HG02798 (cell line): ENCODE results near the gene CDH12.
"Not testable (repeated sequence)": the region's sequence is repeated elsewhere in the genome, so short reads cannot be mapped to it uniquely, and the experiment has no call there.

ENCODE experiments used
- ATAC-seq: cut with Tn5 transposase; IDR thresholded peaks from one replicate; pipeline ENCODE4 v1.9.1; 2021; ENCODE audit warnings: mild to moderate bottlenecking; ENCODE audit not compliant: unreplicated experiment, poor library complexity

Gene CDH12

GRCh38 chr5:22776285-22776684 lies 76.9 kb downstream of the CDH12 start:
- no peak for ATAC-seq

- not testable (repeated sequence) for ATAC-seq
These were observed 78.9 kb downstream of the CDH12 start for GRCh38 chr5:22774214-22774613.

- ATAC-seq, result no peak
These were observed 88.4 kb downstream of the CDH12 start for GRCh38 chr5:22764736-22765135.

GRCh38 chr5:22757776-22758175 lies 95.4 kb downstream of the CDH12 start:
- no peak for ATAC-seq

GRCh38 chr5:22754155-22754554 lies 99.0 kb downstream of the CDH12 start:
- ATAC-seq, result no peak

- ATAC-seq, result no peak
These were observed 101.6 kb downstream of the CDH12 start for GRCh38 chr5:22751536-22751935.

- no peak for ATAC-seq
These were observed 116.6 kb downstream of the CDH12 start for GRCh38 chr5:22736443-22737003.

GRCh38 chr5:22734907-22735306 lies 118.2 kb downstream of the CDH12 start:
- ATAC-seq, result no peak

GRCh38 chr5:22728610-22729009 lies 124.5 kb downstream of the CDH12 start:
- ATAC-seq, result no peak

- ATAC-seq, result no peak
These were observed 130.7 kb downstream of the CDH12 start for GRCh38 chr5:22722491-22722890.

GRCh38 chr5:22722056-22722455 lies 131.1 kb downstream of the CDH12 start:
- no peak for ATAC-seq

- ATAC-seq, result no peak
These were observed 133.3 kb downstream of the CDH12 start for GRCh38 chr5:22719842-22720241.

GRCh38 chr5:22710660-22711059 lies 142.5 kb downstream of the CDH12 start:
- ATAC-seq, result no peak

- ATAC-seq, result no peak
These were observed 143.4 kb downstream of the CDH12 start for GRCh38 chr5:22709743-22710142.

GRCh38 chr5:22708770-22709328 lies 144.3 kb downstream of the CDH12 start:
- no peak for ATAC-seq

GRCh38 chr5:22706901-22707300 lies 146.2 kb downstream of the CDH12 start:
- no peak for ATAC-seq

- ATAC-seq, result no peak
These were observed 153.8 kb downstream of the CDH12 start for GRCh38 chr5:22699319-22699718.

- no peak for ATAC-seq
These were observed 160.0 kb downstream of the CDH12 start for GRCh38 chr5:22693121-22693520.

- ATAC-seq, result no peak
These were observed 170.1 kb downstream of the CDH12 start for GRCh38 chr5:22683050-22683449.

- no peak for ATAC-seq
These were observed 174.3 kb downstream of the CDH12 start for GRCh38 chr5:22678886-22679285.

GRCh38 chr5:22673131-22673530 lies 180.0 kb downstream of the CDH12 start:
- no peak for ATAC-seq

- peak; percentile 35 for ATAC-seq
These were observed 183.8 kb downstream of the CDH12 start for GRCh38 chr5:22669345-22669744.
